Measurements from ENCODE around the gene ARHGAP5. TPM values are rescaled to one million over a fixed set of nuclear protein-coding genes. Genes with fewer than 3 reads are reported as not detected.

ARHGAP5 gene
- total and polyA plus RNA-seq, 2 donors (not counting 3 experiments of a cell fraction or from before 2014, with no cell fraction given): 4.3 to 36.2 TPM

GRCh38 chr14:32195636-32196035, 118.5 kb downstream of the ARHGAP5 start:
- H3K9me3 ChIP-seq (replicated peaks; ENCODE audit: control insufficient read depth, insufficient read depth, low read length): no peaks in the 10 kb centered on the region
- no peak for DNase-seq (ENCODE audit: low read depth, low spot score)
- peaks cover 2 to 5% of the 10 kb centered on the region in 2 experiments for H3K27me3 ChIP-seq (ENCODE audit: control insufficient read depth in 2 of 2, insufficient read depth in 2 of 2, low read length in 2 of 2)
- no TSS peak for BruUV-seq (replicated peaks)
- H4K20me1 ChIP-seq (replicated peaks; ENCODE audit: control insufficient read depth, extremely low read depth, insufficient read depth, low read length): peaks cover 2% of the 10 kb centered on the region
- CTCF ChIA-PET: no interaction called here
- H3K9ac ChIP-seq (replicated peaks; ENCODE audit: extremely low read depth, insufficient read depth, low read length): no peak overlapping the region
- no peaks in the 10 kb centered on the region for H3K4me1 ChIP-seq (ENCODE audit: control insufficient read depth, extremely low read depth, insufficient read depth, low read length)
- dilution Hi-C loops (cut with MboI; ENCODE audit: extremely low pct_ligation_motif_present, low sequenced_read_pairs) (no loop called here), intact Hi-C loops (cut with micrococcal nuclease) (no loop called here)
- POLR2A ChIA-PET: no interaction called here
- no peak overlapping the region for H3K4me3 ChIP-seq (replicated peaks in 1 of 3; ENCODE audit: insufficient read depth in 1 of 3, low read depth in 1 of 3, low read length in 3 of 3)
- FAIRE-seq: no peak
- H3K79me2 ChIP-seq (ENCODE audit: control insufficient read depth, insufficient read depth, low read length): no peaks in the 10 kb centered on the region
- no peak overlapping the region for H3K4me2 ChIP-seq (ENCODE audit: insufficient read depth, low read length)
- H3K27ac ChIP-seq (ENCODE audit: insufficient read depth, low read depth, low read length): no peak overlapping the region
- H3K36me3 ChIP-seq (ENCODE audit: control insufficient read depth in 2 of 2, extremely low read depth in 1 of 2, insufficient read depth in 2 of 2, low read length in 2 of 2): no peaks in the 10 kb centered on the region
- H3K9me1 ChIP-seq (replicated peaks; ENCODE audit: control insufficient read depth, extremely low read depth, insufficient read depth, low read length): no peaks in the 10 kb centered on the region
- TF ChIP-seq GATA2 (IDR thresholded peaks at IDR 0.05; ENCODE audit: insufficient read depth, insufficient read length, low read depth, low read length): no peak
- no peak for TF ChIP-seq MYC (IDR thresholded peaks at IDR 0.05; ENCODE audit: low read depth, low read length)
- no peak for TF ChIP-seq POLR2AphosphoS5 (IDR thresholded peaks at IDR 0.05; ENCODE audit: insufficient read depth, low read depth, low read length)
- TF ChIP-seq CTCF (IDR thresholded peaks at IDR 0.05; ENCODE audit: extremely low read depth in 1 of 2, insufficient read depth in 1 of 2, low read depth in 1 of 2, low read length in 2 of 2): no peak
- no peak overlapping the region for H2AFZ ChIP-seq (ENCODE audit: low read depth, low read length)

GRCh38 chr14:32197919-32198318, 120.8 kb downstream of the ARHGAP5 start:
- peaks cover 12% of the 10 kb centered on the region for H3K4me1 ChIP-seq (ENCODE audit: control insufficient read depth, extremely low read depth, insufficient read depth, low read length)
- no peaks in the 10 kb centered on the region for H3K79me2 ChIP-seq (ENCODE audit: control insufficient read depth, insufficient read depth, low read length)
- no peak overlapping the region for H3K4me2 ChIP-seq (ENCODE audit: insufficient read depth, low read length)
- DNase-seq (ENCODE audit: low read depth, low spot score) (no peak), FAIRE-seq (no peak)
- H3K27ac ChIP-seq (ENCODE audit: insufficient read depth, low read depth, low read length): no peak overlapping the region
- intact Hi-C loops (cut with micrococcal nuclease): no loop called here
- H3K9me3 ChIP-seq (replicated peaks; ENCODE audit: control insufficient read depth, insufficient read depth, low read length): no peaks in the 10 kb centered on the region
- no peak overlapping the region for H2AFZ ChIP-seq (ENCODE audit: low read depth, low read length)
- POLR2A ChIA-PET: no interaction called here
- CTCF ChIA-PET: no interaction called here
- peaks cover 0 to 5% of the 10 kb centered on the region in 2 experiments for H3K27me3 ChIP-seq (ENCODE audit: control insufficient read depth in 2 of 2, insufficient read depth in 2 of 2, low read length in 2 of 2)
- no TSS peak for BruUV-seq (replicated peaks)
- no peaks in the 10 kb centered on the region for H3K36me3 ChIP-seq (ENCODE audit: control insufficient read depth in 2 of 2, extremely low read depth in 1 of 2, insufficient read depth in 2 of 2, low read length in 2 of 2)
- no peaks in the 10 kb centered on the region for H4K20me1 ChIP-seq (replicated peaks; ENCODE audit: control insufficient read depth, extremely low read depth, insufficient read depth, low read length)
- no peak overlapping the region for H3K4me3 ChIP-seq (replicated peaks in 1 of 3; ENCODE audit: insufficient read depth in 1 of 3, low read depth in 1 of 3, low read length in 3 of 3)
- H3K9ac ChIP-seq (replicated peaks; ENCODE audit: extremely low read depth, insufficient read depth, low read length): no peak overlapping the region
- no peaks in the 10 kb centered on the region for H3K9me1 ChIP-seq (replicated peaks; ENCODE audit: control insufficient read depth, extremely low read depth, insufficient read depth, low read length)
- no peak for TF ChIP-seq JUN (IDR thresholded peaks at IDR 0.05; ENCODE audit: borderline replicate concordance, insufficient read depth, insufficient read length, low read depth)
- TF ChIP-seq POLR2AphosphoS5 (IDR thresholded peaks at IDR 0.05; ENCODE audit: insufficient read depth, low read depth, low read length): no peak
- dilution Hi-C loops (cut with MboI; ENCODE audit: extremely low pct_ligation_motif_present, low sequenced_read_pairs): no loop called here
